ENCODE measurements around the gene KLF4. TPM values are rescaled to one million over a fixed set of nuclear protein-coding genes. Genes with fewer than 3 reads are reported as not detected.

KLF4 gene
- total RNA-seq, 1 donor from 2014 or later, result 107 TPM

GRCh38 chr9:107443786-107444185 is 45.8 kb downstream of the KLF4 start:
- no peaks in the 10 kb centered on the region for H3K36me3 ChIP-seq
- TF ChIP-seq, protein P1, sequence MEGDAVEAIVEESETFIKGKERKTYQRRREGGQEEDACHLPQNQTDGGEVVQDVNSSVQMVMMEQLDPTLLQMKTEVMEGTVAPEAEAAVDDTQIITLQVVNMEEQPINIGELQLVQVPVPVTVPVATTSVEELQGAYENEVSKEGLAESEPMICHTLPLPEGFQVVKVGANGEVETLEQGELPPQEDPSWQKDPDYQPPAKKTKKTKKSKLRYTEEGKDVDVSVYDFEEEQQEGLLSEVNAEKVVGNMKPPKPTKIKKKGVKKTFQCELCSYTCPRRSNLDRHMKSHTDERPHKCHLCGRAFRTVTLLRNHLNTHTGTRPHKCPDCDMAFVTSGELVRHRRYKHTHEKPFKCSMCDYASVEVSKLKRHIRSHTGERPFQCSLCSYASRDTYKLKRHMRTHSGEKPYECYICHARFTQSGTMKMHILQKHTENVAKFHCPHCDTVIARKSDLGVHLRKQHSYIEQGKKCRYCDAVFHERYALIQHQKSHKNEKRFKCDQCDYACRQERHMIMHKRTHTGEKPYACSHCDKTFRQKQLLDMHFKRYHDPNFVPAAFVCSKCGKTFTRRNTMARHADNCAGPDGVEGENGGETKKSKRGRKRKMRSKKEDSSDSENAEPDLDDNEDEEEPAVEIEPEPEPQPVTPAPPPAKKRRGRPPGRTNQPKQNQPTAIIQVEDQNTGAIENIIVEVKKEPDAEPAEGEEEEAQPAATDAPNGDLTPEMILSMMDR (IDR thresholded peaks at IDR 0.05), result no peak
- no peaks in the 10 kb centered on the region for H3K4me1 ChIP-seq
- H3K27me3 ChIP-seq (ENCODE audit: low read depth), result no peaks in the 10 kb centered on the region
- no peak overlapping the region for H3K4me3 ChIP-seq
- no peak for DNase-seq
- H3K9me3 ChIP-seq, result no peaks in the 10 kb centered on the region
- ATAC-seq, result no peak
- H3K27ac ChIP-seq, result no peak overlapping the region
- intact Hi-C loops (cut with DNase I), result no loop called here

DNA sequence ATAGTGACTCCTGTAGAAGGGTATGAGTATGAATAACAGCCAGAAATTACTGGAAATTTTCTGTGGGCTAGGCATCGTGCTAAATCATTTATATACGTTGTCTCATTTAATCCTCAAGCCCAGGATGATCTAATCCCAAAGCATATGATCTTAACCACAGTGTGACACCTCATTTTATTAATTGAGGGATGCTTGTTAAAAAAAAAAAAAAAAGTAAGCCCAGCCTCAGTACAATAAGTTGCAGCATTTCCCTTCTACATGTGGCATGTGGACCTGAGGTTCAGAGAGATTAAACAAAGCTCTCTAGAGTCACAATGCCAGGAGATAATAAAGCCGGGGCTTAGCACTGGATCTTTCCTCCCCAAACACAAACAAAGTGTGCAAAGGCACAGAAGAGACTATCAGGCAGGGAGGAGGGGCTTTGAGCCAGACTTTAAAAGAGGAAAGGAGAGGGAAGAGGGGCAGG is 49.5 kb downstream of the KLF4 start:
- Histone ChIP-seq H3K27ac (no peak overlapping the region), H3K4me1 (no peaks in the 10 kb centered on the region), H3K36me3 (no peaks in the 10 kb centered on the region), H3K9me3 (no peaks in the 10 kb centered on the region), H3K4me3 (no peak overlapping the region), H3K27me3 (ENCODE audit: low read depth) (no peaks in the 10 kb centered on the region)
- DNase-seq (no peak), ATAC-seq (no peak)
- intact Hi-C loops (cut with DNase I), result no loop called here
- TF ChIP-seq, protein P1 (IDR thresholded peaks at IDR 0.05), result no peak

GRCh38 chr9:107438211-107439031 is 51.1 kb downstream of the KLF4 start:
- H3K36me3 ChIP-seq, result no peaks in the 10 kb centered on the region
- H3K27ac ChIP-seq, result no peak overlapping the region
- H3K4me3 ChIP-seq, result no peak overlapping the region
- no peak for ATAC-seq
- intact Hi-C loops (cut with DNase I), result no loop called here
- H3K4me1 ChIP-seq, result no peaks in the 10 kb centered on the region
- no peaks in the 10 kb centered on the region for H3K9me3 ChIP-seq
- TF ChIP-seq, protein P1 (IDR thresholded peaks at IDR 0.05), result no peak
- no peaks in the 10 kb centered on the region for H3K27me3 ChIP-seq (ENCODE audit: low read depth)
- DNase-seq, result no peak

DNA sequence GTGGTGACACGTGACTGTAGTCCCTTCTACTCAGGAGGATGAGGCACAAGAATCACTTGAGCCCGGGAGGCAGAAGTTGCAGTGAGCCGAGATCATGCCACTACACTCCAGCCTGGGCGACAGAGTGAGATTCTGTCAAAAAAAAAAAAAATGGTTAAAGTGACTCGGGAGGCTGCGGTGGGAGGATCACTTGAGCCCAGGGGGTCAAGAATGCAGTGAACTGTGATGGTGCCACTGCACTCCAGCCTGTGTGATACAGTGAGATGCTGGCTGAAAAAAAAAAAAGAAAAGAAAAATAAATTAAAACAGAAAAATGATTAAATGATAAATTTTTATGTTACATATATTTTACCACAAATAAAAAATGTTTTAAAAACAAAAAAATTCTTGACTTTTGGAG is 51.9 kb downstream of the KLF4 start:
- DNase-seq (no peak), ATAC-seq (no peak)
- Histone ChIP-seq H3K4me1 (peaks cover 5% of the 10 kb centered on the region), H3K27ac (no peak overlapping the region), H3K9me3 (no peaks in the 10 kb centered on the region), H3K4me3 (no peak overlapping the region), H3K36me3 (no peaks in the 10 kb centered on the region), H3K27me3 (ENCODE audit: low read depth) (no peaks in the 10 kb centered on the region)
- intact Hi-C loops (cut with DNase I), result no loop called here
- TF ChIP-seq, protein P1 (IDR thresholded peaks at IDR 0.05), result no peak

GRCh38 chr9:107435415-107435814 is 54.2 kb downstream of the KLF4 start:
- H3K4me1 ChIP-seq, result peaks cover 9% of the 10 kb centered on the region
- H3K27me3 ChIP-seq (ENCODE audit: low read depth), result no peaks in the 10 kb centered on the region
- intact Hi-C loops (cut with DNase I), result no loop called here
- no peak overlapping the region for H3K4me3 ChIP-seq
- no peak overlapping the region for H3K27ac ChIP-seq
- ATAC-seq (no peak), DNase-seq (no peak)
- no peaks in the 10 kb centered on the region for H3K9me3 ChIP-seq
- TF ChIP-seq, protein P1 (IDR thresholded peaks at IDR 0.05), result no peak
- H3K36me3 ChIP-seq, result no peaks in the 10 kb centered on the region

Other genes with a start within 250 kb of the KLF4 start
- gene RAD23B, start 206.5 kb downstream of the KLF4 start, total RNA-seq, result 95.4 TPM

Measured in lower lobe of right lung (tissue), 2 donors.